GM18508 (cell line): ENCODE measurements around the gene DLX6.

Experiments
- ATAC-seq: cut with Tn5 transposase; IDR thresholded peaks from one replicate; pipeline ENCODE4 v1.9.1; 2021; ENCODE audit warnings: moderate number of reproducible peaks; ENCODE audit not compliant: insufficient read depth, unreplicated experiment

The DLX6 gene

GRCh38 chr7:97005183-97006054 lies at the start of gene DLX6:
Gene DLX6 (plus strand): TSS chr7:97005553. CDS start chr7:97005978, 425 bp downstream.
- no peak for ATAC-seq

DNA sequence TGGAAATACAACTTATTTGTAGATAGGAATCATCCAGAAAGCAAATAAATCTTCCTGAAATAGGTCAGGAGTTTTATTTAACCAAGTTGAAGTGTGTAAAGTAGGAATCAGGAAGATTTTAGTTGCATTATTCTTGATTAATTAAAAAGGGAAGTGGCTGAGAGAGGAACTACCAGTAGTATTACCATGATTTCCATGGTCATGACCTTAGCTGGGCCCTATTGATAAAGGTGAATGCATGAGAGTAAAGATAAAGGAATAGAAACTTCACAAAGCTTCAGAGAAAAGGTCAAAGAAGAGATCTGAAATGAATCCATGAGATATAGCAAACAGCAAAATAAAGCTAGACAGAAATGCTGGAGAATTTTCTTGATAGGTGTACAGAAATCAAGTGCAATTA lies 46.2 kb upstream of the DLX6 start:
- ATAC-seq = no peak

DNA sequence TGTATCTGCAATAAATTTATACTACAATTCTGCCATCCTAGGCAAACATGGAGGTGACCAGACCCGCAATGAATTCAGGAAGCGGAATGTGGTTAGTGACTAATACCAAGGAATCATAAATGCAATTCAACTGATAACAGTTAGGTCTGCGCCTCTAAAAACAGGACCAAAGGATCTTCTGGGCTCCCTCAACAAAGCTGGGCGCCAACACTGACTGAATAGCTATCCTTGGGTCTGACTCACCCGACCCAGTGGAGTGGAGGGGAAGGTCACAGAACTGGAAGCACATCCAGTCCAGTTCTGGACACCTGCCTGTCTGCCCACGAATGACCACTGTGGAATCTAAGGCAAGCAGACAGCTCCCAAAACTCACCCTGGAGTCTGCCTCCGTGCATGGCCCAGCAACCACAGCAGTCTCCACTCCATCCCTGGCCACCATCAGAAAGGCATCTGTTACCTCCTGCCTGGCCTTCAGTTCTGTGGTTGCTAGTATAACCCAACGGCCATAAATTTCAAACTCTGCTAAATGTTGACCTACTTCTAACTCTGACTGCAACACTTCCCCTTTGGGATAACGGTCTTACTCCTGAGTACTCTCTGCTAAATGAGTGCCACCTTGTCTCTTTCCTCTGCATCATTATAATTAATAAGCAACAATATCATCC lies 43.0 kb upstream of the DLX6 start:
- no peak for ATAC-seq

DNA sequence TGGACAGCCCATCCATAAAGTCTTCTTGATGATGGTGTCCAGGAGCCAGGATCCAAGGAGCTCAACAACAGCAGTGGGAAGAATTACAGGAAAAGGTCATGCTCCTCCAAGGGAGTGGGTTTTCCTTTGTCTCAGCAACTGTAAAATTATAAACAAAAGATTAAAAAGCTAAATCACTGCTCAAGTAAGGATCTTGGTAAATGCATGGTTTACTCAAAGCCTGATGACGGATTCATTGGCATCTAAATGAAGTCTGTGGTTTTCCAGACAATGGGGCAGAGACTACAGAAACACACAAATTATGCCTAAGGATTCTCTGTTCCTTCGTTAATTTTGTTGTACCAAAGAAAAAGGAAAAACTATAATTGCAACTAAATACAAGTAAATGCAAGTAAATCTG lies 36.4 kb upstream of the DLX6 start:
- no peak for ATAC-seq

- ATAC-seq = no peak
Observed at GRCh38 chr7:96970739-96971138, 34.6 kb upstream of the DLX6 start.

GRCh38 chr7:96973986-96974385 lies 31.4 kb upstream of the DLX6 start:
- no peak for ATAC-seq

DNA sequence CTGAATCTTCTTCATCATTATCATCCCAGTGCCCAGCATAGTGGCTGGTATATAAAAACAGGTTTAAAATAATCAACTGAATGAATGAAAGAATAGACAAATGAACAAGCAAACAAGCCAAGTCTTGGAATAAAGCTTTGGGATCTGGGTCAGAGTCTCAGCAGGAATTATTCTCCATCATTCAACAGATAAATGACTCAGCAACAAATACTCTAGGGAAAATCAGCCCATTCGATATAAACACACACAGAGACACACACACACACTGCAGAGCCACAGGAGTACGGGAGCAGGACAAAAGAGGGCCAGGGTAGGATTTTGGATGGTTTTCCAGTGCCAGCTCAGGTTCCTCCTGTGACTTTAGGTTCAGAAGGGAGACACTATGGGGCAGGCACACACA lies 29.2 kb upstream of the DLX6 start:
- ATAC-seq = no peak

GRCh38 chr7:96977445-96977844 lies 27.9 kb upstream of the DLX6 start:
- ATAC-seq = no peak

GRCh38 chr7:96979551-96980276 lies 25.6 kb upstream of the DLX6 start:
- no peak for ATAC-seq

GRCh38 chr7:96982586-96982985 lies 22.8 kb upstream of the DLX6 start:
- ATAC-seq = no peak

- ATAC-seq = no peak
Observed at GRCh38 chr7:96985992-96986391, 19.4 kb upstream of the DLX6 start.

DNA sequence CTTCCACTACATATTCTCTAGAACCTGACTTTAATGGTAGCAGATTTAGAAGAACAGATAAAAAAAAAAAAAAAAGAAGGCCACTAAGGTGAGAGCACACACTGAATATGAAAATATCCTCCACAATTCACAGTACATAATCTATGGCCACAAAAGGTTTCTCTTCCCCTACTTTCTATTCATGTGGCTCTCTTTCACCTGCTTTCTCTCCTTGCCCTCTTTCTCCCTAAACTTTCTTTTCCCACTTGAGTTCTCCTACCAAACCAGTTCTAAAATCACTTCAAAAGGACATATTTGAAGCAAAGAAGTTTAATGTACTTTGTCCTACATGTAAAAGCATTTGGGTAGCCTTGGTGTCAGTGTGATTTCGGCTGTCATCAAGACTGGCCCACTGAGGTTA lies 18.5 kb upstream of the DLX6 start:
- no peak for ATAC-seq

DNA sequence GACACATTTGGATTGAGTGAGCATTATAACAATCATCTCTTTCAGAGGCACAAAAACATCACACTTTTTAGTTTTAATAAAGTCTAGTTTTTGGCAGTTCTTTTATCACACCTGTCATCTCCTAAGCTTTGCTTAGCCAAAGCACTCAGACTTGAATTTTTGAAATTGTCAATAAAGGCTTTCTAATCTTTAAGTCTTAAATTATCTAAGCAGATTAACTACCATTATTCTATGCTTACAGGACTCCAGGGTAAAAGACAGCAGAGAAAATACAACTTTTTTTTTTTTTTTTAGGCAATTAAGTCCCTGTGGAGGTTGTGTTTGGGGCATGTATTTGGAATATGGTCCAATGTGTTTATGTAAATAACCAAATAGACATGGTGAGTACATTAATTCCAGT lies 17.6 kb upstream of the DLX6 start:
- ATAC-seq = no peak

DNA sequence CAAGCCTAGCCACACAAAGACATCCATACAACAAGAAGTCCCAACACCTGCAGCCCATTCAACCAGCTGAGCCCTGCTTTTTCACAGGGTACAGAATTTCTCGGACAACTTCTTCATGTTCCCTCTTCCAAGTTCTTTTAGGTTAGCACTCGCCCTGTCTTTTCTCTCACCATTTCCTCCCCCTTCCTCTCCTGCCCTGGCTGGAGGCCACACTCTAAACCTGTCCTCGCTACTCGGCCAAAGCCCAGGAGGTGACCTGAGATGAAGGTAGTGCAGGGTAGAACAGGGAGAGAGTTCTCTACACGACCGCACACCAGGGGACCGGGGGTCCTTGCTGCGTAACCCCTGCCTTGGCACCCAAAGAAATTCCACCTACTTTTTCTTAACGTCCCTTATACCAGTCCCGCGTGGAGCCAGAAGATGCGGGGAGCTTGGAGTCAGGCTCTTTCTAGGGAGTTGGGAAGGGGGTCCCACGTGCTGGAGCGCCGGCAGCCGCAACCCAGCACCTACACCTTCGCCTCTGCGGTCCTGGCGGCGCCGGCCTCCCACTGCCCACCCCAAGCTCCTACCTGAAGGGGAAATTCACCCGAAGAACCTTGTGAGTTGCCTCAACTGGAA lies 16.0 kb upstream of the DLX6 start:
- no peak for ATAC-seq

- no peak for ATAC-seq
Observed at GRCh38 chr7:96989859-96990317, 15.5 kb upstream of the DLX6 start.

- ATAC-seq = no peak
Observed at GRCh38 chr7:96991546-96992191, 13.7 kb upstream of the DLX6 start.

DNA sequence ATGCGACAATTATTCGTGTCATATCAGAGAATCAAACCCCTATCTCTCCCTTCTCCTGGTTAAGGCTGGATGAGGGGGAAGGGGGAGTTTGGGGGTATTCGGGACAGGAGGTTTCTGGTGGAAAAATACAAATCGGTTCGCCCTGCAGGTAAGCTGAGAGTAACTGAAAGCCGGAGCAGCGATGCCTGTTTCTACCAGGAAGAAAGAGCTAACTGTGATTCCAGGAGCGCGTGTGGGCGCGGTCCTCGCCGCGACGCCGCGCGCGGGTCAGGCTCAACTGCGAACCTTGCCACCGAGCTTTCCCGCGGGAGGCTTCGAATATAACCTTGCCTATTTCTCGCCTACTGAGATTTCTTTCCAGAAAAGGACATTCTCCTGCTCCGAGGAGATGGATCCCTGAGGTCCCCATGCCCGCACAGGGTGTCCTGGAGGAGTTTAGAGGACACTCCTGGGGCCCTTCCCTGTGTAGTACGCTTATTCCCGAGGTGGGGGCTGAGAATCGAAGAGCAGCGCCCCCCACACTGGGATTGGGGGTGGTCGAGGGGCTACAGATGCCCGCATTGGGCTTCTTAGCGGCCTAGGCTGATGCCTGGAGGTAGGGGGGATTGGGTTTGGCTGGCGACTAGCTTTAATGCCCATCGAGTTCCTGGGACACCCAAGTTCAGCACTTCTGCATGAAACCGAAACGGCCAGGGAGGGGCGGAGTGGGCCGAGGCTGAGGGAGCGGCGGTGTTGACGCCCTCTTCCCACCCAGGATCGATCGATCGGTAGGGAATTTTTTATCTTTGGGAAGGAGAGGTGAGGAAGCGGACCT lies 13.0 kb upstream of the DLX6 start:
- no peak for ATAC-seq

- no peak for ATAC-seq
Observed at GRCh38 chr7:96993094-96993865, 12.1 kb upstream of the DLX6 start.

GRCh38 chr7:96993980-96994379 lies 11.4 kb upstream of the DLX6 start:
- no peak for ATAC-seq
